ENCODE measurements around the gene CLEC2L. TPM values are rescaled to one million over a fixed set of nuclear protein-coding genes. Genes with fewer than 3 reads are reported as not detected.

The CLEC2L gene
- total RNA-seq (10 to 100 TPM in 1 of 2 donors, 1 to 10 TPM in 1; 5.7 to 14.9 TPM), polyA plus RNA-seq (ENCODE audit: insufficient read length in 2 of 2) (10 to 100 TPM; 48.1 to 67.7 TPM)
- long read RNA-seq, donor 1, transcript CLEC2L-201 (5 exons, 1,359 nt): major isoform, 45 of 48 reads
- long read RNA-seq, donor 1, partial matches to known transcripts: 0 of 48 reads
- long read RNA-seq, donor 1, other reads (novel, unspliced or antisense): 0 of 48 reads
- long read RNA-seq, donor 2, transcript CLEC2L-201 (5 exons, 1,359 nt): major isoform, 14 of 14 reads
- long read RNA-seq, donor 2, partial matches to known transcripts: 0 of 14 reads
- long read RNA-seq, donor 2, other reads (novel, unspliced or antisense): 0 of 14 reads
- long read RNA-seq, donor 3, transcript CLEC2L-201 (5 exons, 1,359 nt): major isoform, 9 of 12 reads
- long read RNA-seq, donor 3, partial matches to known transcripts: 0 of 12 reads
- long read RNA-seq, donor 3, other reads (novel, unspliced or antisense): 0 of 12 reads
- long read RNA-seq, donor 4: 0 reads

- Histone ChIP-seq H3K27me3 (ENCODE audit: control insufficient read depth, insufficient read depth, low read length) (peaks cover 22% of the 10 kb centered on the region), H3K27ac (ENCODE audit: low read depth, low read length) (no peak within 1 kb of the TSS), H3K9me3 (ENCODE audit: control insufficient read depth, insufficient read depth, low read length) (no peaks in the 10 kb centered on the region), H3K4me3 (ENCODE audit: low read depth, low read length) (peak within 1 kb of the TSS; percentile 24), H3K4me1 (ENCODE audit: control insufficient read depth, insufficient read depth, low read length) (peaks cover 19% of the 10 kb centered on the region), H3K36me3 (ENCODE audit: control insufficient read depth, insufficient read depth, low read length) (no peaks in the 10 kb centered on the region)
- peak in 2 of 6 donors; percentile 55 to 80 for DNase-seq (ENCODE audit: low read depth in 4 of 6, low spot score in 6 of 6)
- WGBS (ENCODE audit: insufficient coverage): under 1% methylated on average over 73 of the region's 75 CpGs
Observed at GRCh38 chr7:139523199-139523941, at the start of gene CLEC2L. Gene CLEC2L, plus strand, starts transcription at chr7:139523685. Its CDS starts 243 bp downstream, at chr7:139523928.

- Histone ChIP-seq H3K36me3 (ENCODE audit: control insufficient read depth, insufficient read depth, low read length) (no peaks in the 10 kb centered on the region), H3K27ac (ENCODE audit: low read depth, low read length) (no peak overlapping the region), H3K27me3 (ENCODE audit: control insufficient read depth, insufficient read depth, low read length) (peaks cover 7% of the 10 kb centered on the region), H3K9me3 (ENCODE audit: control insufficient read depth, insufficient read depth, low read length) (no peaks in the 10 kb centered on the region), H3K4me3 (ENCODE audit: low read depth, low read length) (no peak overlapping the region), H3K4me1 (ENCODE audit: control insufficient read depth, insufficient read depth, low read length) (no peaks in the 10 kb centered on the region)
- DNase-seq (ENCODE audit: low read depth in 4 of 6, low spot score in 6 of 6): no peak
- 87% methylated on average over 8 of the region's 8 CpGs for WGBS (ENCODE audit: insufficient coverage)
Observed at GRCh38 chr7:139476139-139476538, 47.3 kb upstream of the CLEC2L start.

GRCh38 chr7:139476891-139477290, 46.6 kb upstream of the CLEC2L start:
- WGBS (ENCODE audit: insufficient coverage): 100% methylated on average over 3 of the region's 6 CpGs
- H3K4me3 ChIP-seq (ENCODE audit: low read depth, low read length): no peak overlapping the region
- H3K27ac ChIP-seq (ENCODE audit: low read depth, low read length): no peak overlapping the region
- H3K4me1 ChIP-seq (ENCODE audit: control insufficient read depth, insufficient read depth, low read length): no peaks in the 10 kb centered on the region
- H3K36me3 ChIP-seq (ENCODE audit: control insufficient read depth, insufficient read depth, low read length): no peaks in the 10 kb centered on the region
- H3K27me3 ChIP-seq (ENCODE audit: control insufficient read depth, insufficient read depth, low read length): peaks cover 12% of the 10 kb centered on the region
- DNase-seq (ENCODE audit: low read depth in 4 of 6, low spot score in 6 of 6): no peak
- no peaks in the 10 kb centered on the region for H3K9me3 ChIP-seq (ENCODE audit: control insufficient read depth, insufficient read depth, low read length)

- Histone ChIP-seq H3K9me3 (ENCODE audit: control insufficient read depth, insufficient read depth, low read length) (no peaks in the 10 kb centered on the region), H3K4me1 (ENCODE audit: control insufficient read depth, insufficient read depth, low read length) (peaks cover 16% of the 10 kb centered on the region), H3K4me3 (ENCODE audit: low read depth, low read length) (no peak overlapping the region), H3K36me3 (ENCODE audit: control insufficient read depth, insufficient read depth, low read length) (no peaks in the 10 kb centered on the region), H3K27me3 (ENCODE audit: control insufficient read depth, insufficient read depth, low read length) (peaks cover 31% of the 10 kb centered on the region), H3K27ac (ENCODE audit: low read depth, low read length) (no peak overlapping the region)
- 49% methylated on average over 3 of the region's 4 CpGs for WGBS (ENCODE audit: insufficient coverage)
- no peak for DNase-seq (ENCODE audit: low read depth in 4 of 6, low spot score in 6 of 6)
Observed at GRCh38 chr7:139479620-139480019, 43.9 kb upstream of the CLEC2L start.

DNA sequence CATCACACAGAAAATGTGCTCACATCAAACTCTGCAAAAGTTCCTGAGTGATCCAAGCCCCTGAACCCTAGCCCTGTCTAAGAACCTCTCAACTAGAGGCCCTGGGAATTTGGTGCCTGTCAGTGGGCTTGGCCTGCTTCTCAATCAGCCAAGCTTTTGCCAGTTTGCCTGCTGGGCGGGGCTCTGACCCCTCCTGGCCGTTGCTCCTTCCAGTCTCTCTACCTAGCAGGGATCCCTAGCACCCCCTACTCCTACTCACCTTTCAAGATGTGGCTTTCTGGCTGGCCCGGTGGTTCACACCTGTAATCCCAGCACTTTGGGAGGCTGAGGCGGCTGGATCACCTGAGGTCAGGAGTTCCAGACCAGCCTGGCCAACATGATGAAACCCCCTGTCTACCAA, 42.1 kb upstream of the CLEC2L start:
- no peaks in the 10 kb centered on the region for H3K36me3 ChIP-seq (ENCODE audit: control insufficient read depth, insufficient read depth, low read length)
- peaks cover 16% of the 10 kb centered on the region for H3K4me1 ChIP-seq (ENCODE audit: control insufficient read depth, insufficient read depth, low read length)
- H3K27ac ChIP-seq (ENCODE audit: low read depth, low read length): no peak overlapping the region
- 71% methylated on average over 3 of the region's 4 CpGs for WGBS (ENCODE audit: insufficient coverage)
- no peak overlapping the region for H3K4me3 ChIP-seq (ENCODE audit: low read depth, low read length)
- peaks cover 31% of the 10 kb centered on the region for H3K27me3 ChIP-seq (ENCODE audit: control insufficient read depth, insufficient read depth, low read length)
- DNase-seq (ENCODE audit: low read depth in 4 of 6, low spot score in 6 of 6): no peak
- no peaks in the 10 kb centered on the region for H3K9me3 ChIP-seq (ENCODE audit: control insufficient read depth, insufficient read depth, low read length)

DNA sequence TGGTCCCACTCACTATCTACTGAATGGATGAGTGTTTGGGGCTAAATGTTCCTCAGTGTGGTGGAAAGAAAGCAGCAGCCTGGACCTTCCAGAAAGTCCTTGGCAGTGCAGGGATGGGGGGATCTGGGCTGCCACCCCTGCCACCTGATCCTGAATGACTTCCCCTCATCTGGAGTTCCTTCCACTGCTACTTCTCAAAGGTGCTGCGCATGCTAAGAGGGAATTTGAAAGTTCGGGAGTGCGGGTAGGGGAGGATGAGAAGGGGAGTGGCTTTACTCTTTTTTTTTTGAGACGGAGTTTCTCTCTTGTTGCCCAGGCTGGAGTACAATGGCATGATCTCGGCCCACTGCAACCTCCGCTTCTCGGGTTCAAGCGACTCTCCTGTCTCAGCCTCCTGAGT, 41.4 kb upstream of the CLEC2L start:
- Histone ChIP-seq H3K4me1 (ENCODE audit: control insufficient read depth, insufficient read depth, low read length) (peaks cover 16% of the 10 kb centered on the region), H3K4me3 (ENCODE audit: low read depth, low read length) (no peak overlapping the region), H3K9me3 (ENCODE audit: control insufficient read depth, insufficient read depth, low read length) (no peaks in the 10 kb centered on the region), H3K36me3 (ENCODE audit: control insufficient read depth, insufficient read depth, low read length) (no peaks in the 10 kb centered on the region), H3K27me3 (ENCODE audit: control insufficient read depth, insufficient read depth, low read length) (peaks cover 32% of the 10 kb centered on the region), H3K27ac (ENCODE audit: low read depth, low read length) (no peak overlapping the region)
- WGBS (ENCODE audit: insufficient coverage): 39% methylated on average over 3 of the region's 8 CpGs
- DNase-seq (ENCODE audit: low read depth in 4 of 6, low spot score in 6 of 6): no peak

- H3K36me3 ChIP-seq (ENCODE audit: control insufficient read depth, insufficient read depth, low read length): no peaks in the 10 kb centered on the region
- H3K4me3 ChIP-seq (ENCODE audit: low read depth, low read length): no peak overlapping the region
- H3K27me3 ChIP-seq (ENCODE audit: control insufficient read depth, insufficient read depth, low read length): peaks cover 34% of the 10 kb centered on the region
- H3K4me1 ChIP-seq (ENCODE audit: control insufficient read depth, insufficient read depth, low read length): peaks cover 16% of the 10 kb centered on the region
- 1% methylated on average over 90 of the region's 90 CpGs for WGBS (ENCODE audit: insufficient coverage)
- H3K27ac ChIP-seq (ENCODE audit: low read depth, low read length): no peak overlapping the region
- peak in 2 of 6 donors; percentile 8 to 27 for DNase-seq (ENCODE audit: low read depth in 4 of 6, low spot score in 6 of 6)
- H3K9me3 ChIP-seq (ENCODE audit: control insufficient read depth, insufficient read depth, low read length): no peaks in the 10 kb centered on the region
Observed at GRCh38 chr7:139482662-139483466, 40.6 kb upstream of the CLEC2L start.

GRCh38 chr7:139487366-139488080, 36.0 kb upstream of the CLEC2L start:
- WGBS (ENCODE audit: insufficient coverage): 94% methylated on average over 1 of the region's 5 CpGs
- Histone ChIP-seq H3K4me1 (ENCODE audit: control insufficient read depth, insufficient read depth, low read length) (peaks cover 14% of the 10 kb centered on the region), H3K9me3 (ENCODE audit: control insufficient read depth, insufficient read depth, low read length) (peaks cover 2% of the 10 kb centered on the region), H3K36me3 (ENCODE audit: control insufficient read depth, insufficient read depth, low read length) (no peaks in the 10 kb centered on the region), H3K27me3 (ENCODE audit: control insufficient read depth, insufficient read depth, low read length) (peaks cover 15% of the 10 kb centered on the region), H3K27ac (ENCODE audit: low read depth, low read length) (no peak overlapping the region), H3K4me3 (ENCODE audit: low read depth, low read length) (no peak overlapping the region)
- no peak for DNase-seq (ENCODE audit: low read depth in 4 of 6, low spot score in 6 of 6)

GRCh38 chr7:139488810-139489209, 34.7 kb upstream of the CLEC2L start:
- Histone ChIP-seq H3K36me3 (ENCODE audit: control insufficient read depth, insufficient read depth, low read length) (no peaks in the 10 kb centered on the region), H3K27me3 (ENCODE audit: control insufficient read depth, insufficient read depth, low read length) (peaks cover 6% of the 10 kb centered on the region), H3K27ac (ENCODE audit: low read depth, low read length) (no peak overlapping the region), H3K4me1 (ENCODE audit: control insufficient read depth, insufficient read depth, low read length) (peaks cover 3% of the 10 kb centered on the region), H3K4me3 (ENCODE audit: low read depth, low read length) (no peak overlapping the region), H3K9me3 (ENCODE audit: control insufficient read depth, insufficient read depth, low read length) (peaks cover 2% of the 10 kb centered on the region)
- no peak for DNase-seq (ENCODE audit: low read depth in 4 of 6, low spot score in 6 of 6)
- 80% methylated on average over 2 of the region's 4 CpGs for WGBS (ENCODE audit: insufficient coverage)
